Dendritic cell treated with granulocyte-macrophage colony-stimulating factor and Interleukin-4, amounts not matched to agents 40 ng/mL and 50 ng/mL, for 4 days (primary cell): ENCODE data around the gene FIGLA.

Experiments
- H3K27ac Mint-ChIP-seq: one replicate; pipeline ENCODE4 v1.8.0; 2022; ENCODE audit warnings: mild to moderate bottlenecking, mixed read lengths
- H3K27me3 Mint-ChIP-seq: one replicate; pipeline ENCODE4 v1.8.0; 2022; ENCODE audit warnings: mild to moderate bottlenecking, mixed read lengths
- H3K36me3 Mint-ChIP-seq: one replicate; pipeline ENCODE4 v1.8.0; 2022; ENCODE audit warnings: low read depth, mixed read lengths
- H3K4me1 Mint-ChIP-seq: one replicate; pipeline ENCODE4 v1.8.0; 2022; ENCODE audit warnings: low read depth, mixed read lengths
- H3K4me3 Mint-ChIP-seq: one replicate; pipeline ENCODE4 v1.8.0; 2022; ENCODE audit warnings: mild to moderate bottlenecking, moderate library complexity, mixed read lengths
- H3K9me3 Mint-ChIP-seq: one replicate; pipeline ENCODE4 v1.8.0; 2022; ENCODE audit warnings: mixed read lengths
- intact Hi-C: fragments of 100-400 bp; cut with micrococcal nuclease; formaldehyde crosslinking; loops from one replicate; pipeline ENCODE4 v1.15.0; 2022

FIGLA gene

GRCh38 chr2:70776266-70776665 lies 14.2 kb downstream of the FIGLA start:
- H3K27me3 Mint-ChIP-seq, result peaks cover 27% of the 10 kb centered on the region
- H3K9me3 Mint-ChIP-seq, result peaks cover 8% of the 10 kb centered on the region

GRCh38 chr2:70775141-70775540 lies 15.3 kb downstream of the FIGLA start:
- H3K27ac Mint-ChIP-seq, result no peak overlapping the region

More at GRCh38 chr2:70776266-70776665, 14.2 kb downstream of the FIGLA start:
- Mint-ChIP-seq H3K27ac (no peak overlapping the region), H3K4me1 (peaks cover 14% of the 10 kb centered on the region), H3K36me3 (no peaks in the 10 kb centered on the region), H3K4me3 (no peak overlapping the region)
- intact Hi-C loops, result no loop called here

GRCh38 chr2:70772486-70773155 lies 17.8 kb downstream of the FIGLA start:
- Mint-ChIP-seq H3K27me3 (peaks cover 46% of the 10 kb centered on the region), H3K4me1 (peaks cover 18% of the 10 kb centered on the region), H3K27ac (no peak overlapping the region), H3K4me3 (no peak overlapping the region), H3K36me3 (no peaks in the 10 kb centered on the region), H3K9me3 (peaks cover 8% of the 10 kb centered on the region)
- intact Hi-C loops, result no loop called here

More at GRCh38 chr2:70775141-70775540, 15.3 kb downstream of the FIGLA start:
- H3K36me3 Mint-ChIP-seq, result no peaks in the 10 kb centered on the region
- intact Hi-C loops, result no loop called here
- peaks cover 27% of the 10 kb centered on the region for H3K27me3 Mint-ChIP-seq
- peaks cover 14% of the 10 kb centered on the region for H3K4me1 Mint-ChIP-seq
- peaks cover 8% of the 10 kb centered on the region for H3K9me3 Mint-ChIP-seq
- no peak overlapping the region for H3K4me3 Mint-ChIP-seq

DNA sequence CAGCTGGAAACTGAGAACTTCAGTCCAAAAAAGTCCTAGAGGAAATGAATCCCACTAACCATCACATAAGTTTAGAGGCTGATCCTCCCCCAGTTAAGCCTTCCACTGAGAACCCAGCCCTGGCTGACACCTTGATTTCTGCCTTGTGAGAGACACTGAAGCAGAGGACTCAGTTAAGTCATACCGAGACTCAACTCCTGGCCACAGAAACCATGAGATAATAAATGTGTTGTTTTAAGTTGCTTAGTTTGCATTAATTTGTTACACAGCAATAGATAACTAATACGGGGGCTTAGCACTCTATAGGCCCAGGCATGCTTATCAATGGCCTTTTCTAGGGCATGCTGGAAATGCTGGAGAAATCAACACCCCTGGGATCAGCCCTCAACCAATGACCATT lies 19.0 kb downstream of the FIGLA start:
- intact Hi-C loops, result no loop called here

GRCh38 chr2:70769450-70769849 lies 21.0 kb downstream of the FIGLA start:
- H3K27ac Mint-ChIP-seq, result no peak overlapping the region
- H3K9me3 Mint-ChIP-seq, result peaks cover 8% of the 10 kb centered on the region
- H3K4me3 Mint-ChIP-seq, result no peak overlapping the region
- peaks cover 69% of the 10 kb centered on the region for H3K27me3 Mint-ChIP-seq
- H3K36me3 Mint-ChIP-seq, result no peaks in the 10 kb centered on the region
- intact Hi-C loops, result no loop called here
- peaks cover 14% of the 10 kb centered on the region for H3K4me1 Mint-ChIP-seq

More for the DNA sequence above, 19.0 kb downstream of the FIGLA start:
- no peak overlapping the region for H3K27ac Mint-ChIP-seq
- H3K4me3 Mint-ChIP-seq, result no peak overlapping the region
- H3K9me3 Mint-ChIP-seq, result peaks cover 8% of the 10 kb centered on the region
- peaks cover 25% of the 10 kb centered on the region for H3K4me1 Mint-ChIP-seq
- H3K27me3 Mint-ChIP-seq, result peaks cover 54% of the 10 kb centered on the region
- H3K36me3 Mint-ChIP-seq, result no peaks in the 10 kb centered on the region

DNA sequence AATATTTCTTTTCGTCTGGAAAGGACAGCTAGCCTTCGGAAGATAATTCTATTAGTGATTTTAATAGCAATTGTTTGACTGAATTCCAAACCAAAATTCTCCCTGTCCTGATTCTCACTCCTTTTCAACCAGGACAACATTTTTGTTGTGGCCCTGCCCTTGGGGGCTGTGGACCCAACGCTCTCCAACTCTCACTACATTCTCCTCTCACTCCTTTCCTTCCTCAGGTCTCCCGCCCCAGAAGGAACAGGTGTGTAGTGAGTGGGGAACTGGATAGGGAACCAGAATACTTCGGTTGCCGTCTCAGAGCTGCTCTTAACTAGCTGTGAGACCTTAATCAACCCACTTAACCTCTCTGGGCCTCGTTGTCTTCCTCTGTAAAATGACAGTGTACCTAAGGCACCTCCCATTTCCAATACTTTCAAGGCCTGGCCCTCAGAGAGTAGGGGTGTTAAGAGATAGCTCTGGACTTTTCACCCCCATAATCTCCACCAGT lies 21.8 kb downstream of the FIGLA start:
- Mint-ChIP-seq H3K9me3 (peaks cover 4% of the 10 kb centered on the region), H3K27ac (peak overlapping the region; percentile 56), H3K27me3 (peaks cover 71% of the 10 kb centered on the region), H3K4me1 (peaks cover 14% of the 10 kb centered on the region), H3K4me3 (no peak overlapping the region), H3K36me3 (no peaks in the 10 kb centered on the region)
- intact Hi-C loops, result no loop called here

- Mint-ChIP-seq H3K27ac (peak within 1 kb of the TSS; percentile 68), H3K9me3 (no peaks in the 10 kb centered on the region), H3K4me3 (peak within 1 kb of the TSS; percentile 79), H3K4me1 (peaks cover 14% of the 10 kb centered on the region), H3K27me3 (peaks cover 71% of the 10 kb centered on the region), H3K36me3 (no peaks in the 10 kb centered on the region)
- intact Hi-C loops, result no loop called here
Measured at GRCh38 chr2:70767699-70768589, 22.5 kb downstream of the FIGLA start, which contains the start of gene ADD2. Gene ADD2 (minus strand): TSS chr2:70768200. CDS start chr2:70706408, 61,792 bp downstream.

DNA sequence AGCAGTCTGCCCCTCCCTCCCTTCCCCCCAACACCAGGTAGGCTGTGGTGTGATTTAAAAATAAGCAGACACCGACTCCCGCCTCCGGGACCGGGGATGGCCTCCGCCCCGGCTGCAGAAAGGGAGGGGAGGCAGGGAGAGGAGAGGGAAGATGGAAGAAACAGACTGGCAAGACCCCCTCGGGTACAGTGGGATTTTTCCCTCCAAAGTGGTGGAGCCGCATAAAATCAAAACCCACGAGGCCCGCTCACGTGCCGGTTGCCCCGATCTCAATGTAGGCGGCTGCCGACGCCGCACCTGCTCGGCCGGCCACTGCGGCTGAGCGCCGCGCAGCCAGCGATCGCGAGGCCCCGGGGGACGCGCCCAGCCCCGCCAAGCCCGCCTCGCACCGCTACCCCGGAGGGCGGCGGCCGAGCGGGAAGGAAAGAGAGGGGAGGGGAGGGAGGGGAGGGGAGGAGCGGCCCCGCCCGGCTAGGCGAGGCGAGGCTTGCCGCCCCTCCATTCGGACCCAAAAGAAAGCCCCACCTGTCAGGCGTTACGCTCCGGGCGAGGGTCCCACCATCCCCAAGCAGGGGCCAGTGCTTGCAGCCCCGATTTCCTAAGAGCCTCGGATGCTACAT lies 23.3 kb downstream of the FIGLA start:
- Mint-ChIP-seq H3K27me3 (peaks cover 71% of the 10 kb centered on the region), H3K4me1 (peaks cover 14% of the 10 kb centered on the region), H3K36me3 (no peaks in the 10 kb centered on the region), H3K4me3 (peak overlapping the region; percentile 79), H3K9me3 (no peaks in the 10 kb centered on the region), H3K27ac (peak overlapping the region; percentile 68)
- intact Hi-C loops, result no loop called here

DNA sequence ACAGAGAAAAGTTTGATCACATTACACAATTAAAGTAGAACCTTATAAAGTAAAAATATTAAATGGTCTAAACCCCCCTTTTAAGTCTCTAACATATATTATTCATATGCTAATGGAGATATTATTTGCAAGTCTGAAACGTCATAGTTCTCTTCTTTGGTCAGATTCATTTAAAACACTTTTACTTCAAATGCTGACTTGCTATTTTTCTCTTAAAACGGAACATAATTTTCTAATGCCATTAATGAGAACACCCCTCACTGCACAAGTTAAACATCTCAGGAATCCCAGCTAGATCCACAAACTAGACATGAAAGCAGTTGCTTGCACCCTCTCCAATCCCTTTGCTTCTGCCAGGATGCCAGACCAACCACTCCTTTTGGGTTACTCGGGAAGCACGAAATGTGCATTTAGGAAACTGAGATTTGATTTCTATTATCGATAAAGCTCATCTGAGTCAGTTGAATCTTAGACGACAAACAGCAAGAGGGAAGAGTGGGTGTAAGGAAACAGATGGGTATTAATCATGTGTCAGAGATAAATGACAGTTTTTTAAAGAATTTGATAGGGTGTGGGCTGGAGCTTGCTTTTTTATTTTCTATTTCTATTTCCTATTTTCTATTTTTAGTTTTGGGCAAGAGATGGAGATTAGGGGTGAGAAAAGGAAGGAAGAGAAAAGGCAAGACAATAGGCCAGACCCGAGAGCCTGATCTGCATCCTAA lies 23.9 kb downstream of the FIGLA start:
- Mint-ChIP-seq H3K27ac (peak overlapping the region; percentile 27), H3K9me3 (no peaks in the 10 kb centered on the region), H3K27me3 (peaks cover 70% of the 10 kb centered on the region), H3K4me1 (peaks cover 14% of the 10 kb centered on the region), H3K4me3 (peak overlapping the region; percentile 67), H3K36me3 (no peaks in the 10 kb centered on the region)
- intact Hi-C loops, result no loop called here

GRCh38 chr2:70765507-70765906 lies 24.9 kb downstream of the FIGLA start:
- intact Hi-C loops, result no loop called here
- H3K27me3 Mint-ChIP-seq, result peaks cover 66% of the 10 kb centered on the region
- no peaks in the 10 kb centered on the region for H3K9me3 Mint-ChIP-seq
- peaks cover 14% of the 10 kb centered on the region for H3K4me1 Mint-ChIP-seq
- no peak overlapping the region for H3K27ac Mint-ChIP-seq
- H3K4me3 Mint-ChIP-seq, result no peak overlapping the region
- H3K36me3 Mint-ChIP-seq, result no peaks in the 10 kb centered on the region

DNA sequence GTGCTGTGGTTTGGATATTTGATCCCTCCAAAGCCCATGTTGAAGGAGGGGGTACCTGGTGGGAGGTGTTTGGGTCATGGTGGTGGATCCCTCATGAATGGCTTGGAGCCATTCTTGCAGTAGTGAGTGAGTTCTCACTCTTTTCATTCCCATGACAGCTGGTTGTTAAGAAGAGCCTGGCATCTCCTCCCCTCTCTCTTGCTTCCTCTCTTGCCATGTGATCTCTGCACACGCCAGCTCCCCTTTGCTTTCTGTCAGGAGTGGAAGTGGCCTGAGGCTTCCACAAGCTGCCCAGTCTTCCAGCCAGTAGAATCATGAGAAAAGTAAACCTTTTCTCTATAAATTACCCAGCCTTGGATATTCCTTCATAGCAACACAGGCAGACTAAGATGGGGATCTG lies 31.0 kb downstream of the FIGLA start:
- Mint-ChIP-seq H3K4me1 (peaks cover 7% of the 10 kb centered on the region), H3K36me3 (no peaks in the 10 kb centered on the region), H3K27ac (no peak overlapping the region), H3K9me3 (no peaks in the 10 kb centered on the region), H3K27me3 (peaks cover 30% of the 10 kb centered on the region), H3K4me3 (no peak overlapping the region)
- intact Hi-C loops, result no loop called here

- H3K9me3 Mint-ChIP-seq, result no peaks in the 10 kb centered on the region
- no peak overlapping the region for H3K4me3 Mint-ChIP-seq
- H3K36me3 Mint-ChIP-seq, result no peaks in the 10 kb centered on the region
- peaks cover 19% of the 10 kb centered on the region for H3K27me3 Mint-ChIP-seq
- intact Hi-C loops, result no loop called here
- H3K4me1 Mint-ChIP-seq, result peaks cover 7% of the 10 kb centered on the region
- no peak overlapping the region for H3K27ac Mint-ChIP-seq
Measured at GRCh38 chr2:70757966-70758365, 32.5 kb downstream of the FIGLA start.

GRCh38 chr2:70757360-70757759 lies 33.1 kb downstream of the FIGLA start:
- Mint-ChIP-seq H3K4me1 (peaks cover 7% of the 10 kb centered on the region), H3K27me3 (peaks cover 17% of the 10 kb centered on the region), H3K36me3 (no peaks in the 10 kb centered on the region), H3K4me3 (no peak overlapping the region), H3K9me3 (no peaks in the 10 kb centered on the region), H3K27ac (no peak overlapping the region)
- intact Hi-C loops, result no loop called here
